ENCODE data around the gene SLK. TPM values are rescaled to one million over a fixed set of nuclear protein-coding genes. Genes with fewer than 3 reads are reported as not detected.

Gene SLK
- total RNA-seq, 1 donor from 2014 or later, result 42.7 TPM

- no peak for DNase-seq (ENCODE audit: low spot score)
- H3K79me2 ChIP-seq (ENCODE audit: low read depth), result peaks cover 78% of the 10 kb centered on the region
- H3K4me3 ChIP-seq, result no peak overlapping the region
- H3K9me3 ChIP-seq (ENCODE audit: low read depth), result no peaks in the 10 kb centered on the region
- H3F3A ChIP-seq (ENCODE audit: low read depth), result no peaks in the 10 kb centered on the region
- no peak overlapping the region for H3K4me3 Mint-ChIP-seq
- H3K36me3 Mint-ChIP-seq, result peaks cover 18% of the 10 kb centered on the region
- no peaks in the 10 kb centered on the region for H3K27me3 Mint-ChIP-seq (ENCODE audit: insufficient read depth, low read depth)
- H3K27me3 ChIP-seq, result no peaks in the 10 kb centered on the region
- H3K9ac ChIP-seq, result no peak overlapping the region
- H4K20me1 ChIP-seq (ENCODE audit: low read depth), result peaks cover 16% of the 10 kb centered on the region
- no peak overlapping the region for H2AFZ ChIP-seq (replicated peaks)
- no peaks in the 10 kb centered on the region for H3K4me1 Mint-ChIP-seq
- no peak overlapping the region for H3K27ac ChIP-seq
- no peaks in the 10 kb centered on the region for H3K4me1 ChIP-seq
- peaks cover 20% of the 10 kb centered on the region for H3K9me3 Mint-ChIP-seq
- TF ChIP-seq CTCF (IDR thresholded peaks at IDR 0.05) (no peak), EZH2phosphoT487 (IDR thresholded peaks at IDR 0.05) (no peak), EZH2 (IDR thresholded peaks at IDR 0.05) (no peak)
- H3K4me2 ChIP-seq, result no peak overlapping the region
- H3K27ac Mint-ChIP-seq, result no peak overlapping the region
- no peaks in the 10 kb centered on the region for H3K36me3 ChIP-seq
Observed at GRCh38 chr10:103977204-103977603, 10.3 kb downstream of the SLK start.

GRCh38 chr10:103979530-103979929 is 12.6 kb downstream of the SLK start:
- no peak overlapping the region for H3K27ac Mint-ChIP-seq
- peaks cover 37% of the 10 kb centered on the region for H4K20me1 ChIP-seq (ENCODE audit: low read depth)
- TF ChIP-seq EZH2phosphoT487 (IDR thresholded peaks at IDR 0.05) (no peak), CTCF (IDR thresholded peaks at IDR 0.05) (no peak), EZH2 (IDR thresholded peaks at IDR 0.05) (no peak)

GRCh38 chr10:103980288-103980906 is 13.5 kb downstream of the SLK start:
- DNase-seq (ENCODE audit: low spot score), result no peak
- no peak overlapping the region for H2AFZ ChIP-seq (replicated peaks)
- no peaks in the 10 kb centered on the region for H3K36me3 ChIP-seq
- H3K4me1 ChIP-seq, result no peaks in the 10 kb centered on the region
- peaks cover 81% of the 10 kb centered on the region for H3K79me2 ChIP-seq (ENCODE audit: low read depth)
- no peaks in the 10 kb centered on the region for H3K9me3 ChIP-seq (ENCODE audit: low read depth)
- H3K27ac Mint-ChIP-seq, result no peak overlapping the region
- TF ChIP-seq EZH2 (IDR thresholded peaks at IDR 0.05), result no peak
- TF ChIP-seq CTCF (IDR thresholded peaks at IDR 0.05), result no peak
- peaks cover 2% of the 10 kb centered on the region for H3K9me3 Mint-ChIP-seq
- H3K27me3 Mint-ChIP-seq (ENCODE audit: insufficient read depth, low read depth), result no peaks in the 10 kb centered on the region
- H3K27me3 ChIP-seq, result no peaks in the 10 kb centered on the region
- no peak overlapping the region for H3K9ac ChIP-seq
- peaks cover 39% of the 10 kb centered on the region for H4K20me1 ChIP-seq (ENCODE audit: low read depth)
- no peak overlapping the region for H3K4me3 Mint-ChIP-seq
- H3F3A ChIP-seq (ENCODE audit: low read depth), result no peaks in the 10 kb centered on the region
- H3K4me1 Mint-ChIP-seq, result peaks cover 10% of the 10 kb centered on the region
- no peak overlapping the region for H3K27ac ChIP-seq
- H3K4me2 ChIP-seq, result no peak overlapping the region
- H3K36me3 Mint-ChIP-seq, result peaks cover 5% of the 10 kb centered on the region
- H3K4me3 ChIP-seq, result no peak overlapping the region

More at GRCh38 chr10:103979530-103979929, 12.6 kb downstream of the SLK start:
- H3K9me3 ChIP-seq (ENCODE audit: low read depth), result no peaks in the 10 kb centered on the region
- H3K27me3 ChIP-seq, result no peaks in the 10 kb centered on the region
- H3K4me3 ChIP-seq, result no peak overlapping the region
- peaks cover 7% of the 10 kb centered on the region for H3K9me3 Mint-ChIP-seq
- no peaks in the 10 kb centered on the region for H3K27me3 Mint-ChIP-seq (ENCODE audit: insufficient read depth, low read depth)
- no peaks in the 10 kb centered on the region for H3F3A ChIP-seq (ENCODE audit: low read depth)
- H3K4me2 ChIP-seq, result no peak overlapping the region
- H3K4me1 ChIP-seq, result no peaks in the 10 kb centered on the region
- H3K36me3 Mint-ChIP-seq, result peaks cover 8% of the 10 kb centered on the region
- H3K4me1 Mint-ChIP-seq, result peaks cover 10% of the 10 kb centered on the region
- H3K79me2 ChIP-seq (ENCODE audit: low read depth), result peaks cover 75% of the 10 kb centered on the region
- no peak overlapping the region for H3K27ac ChIP-seq
- H3K4me3 Mint-ChIP-seq, result no peak overlapping the region
- no peaks in the 10 kb centered on the region for H3K36me3 ChIP-seq
- no peak overlapping the region for H2AFZ ChIP-seq (replicated peaks)
- no peak overlapping the region for H3K9ac ChIP-seq
- no peak for DNase-seq (ENCODE audit: low spot score)

All from neural progenitor cell (in vitro differentiated cells).